Upper lobe of left lung (tissue), 4 donors: ENCODE data around the gene ADCY3.

Experiments
- CTCF ChIP-seq, 6 experiments: fragments of 450-650 bp in 4 of 6; fragments of 200-600 bp in 2 of 6; sonication (generic) in 2 of 6; IDR thresholded peaks; one replicate each; pipeline ENCODE4 v1.5.1; 2016 to 2019; ENCODE audit warnings: antibody characterized with exemption in 6 of 6
- EP300 ChIP-seq, 4 donors: sonication (generic); formaldehyde crosslinking; IDR thresholded peaks; one replicate each; pipeline ENCODE4 v1.5.1; 2017; ENCODE audit warnings: antibody characterized with exemption in 4 of 4, control low read depth in 2 of 4
- POLR2A ChIP-seq, 4 donors: fragments of 450-650 bp; IDR thresholded peaks; one replicate each; pipeline ENCODE4 v1.5.1; 2016 to 2017; ENCODE audit warnings: antibody characterized with exemption in 4 of 4, mild to moderate bottlenecking in 2 of 4

- no peak for TF ChIP-seq CTCF (IDR thresholded peaks at IDR 0.05)
- TF ChIP-seq EP300 (IDR thresholded peaks at IDR 0.05) = no peak
- no peak for TF ChIP-seq POLR2A (IDR thresholded peaks at IDR 0.05)
Measured at GRCh38 chr2:24922556-24922955, 2.5 kb upstream of the ADCY3 start.
